Limb (tissue), 2 donors: ENCODE results near the gene MTHFS.

Experiments used
- DNase-seq, 2 donors: peaks; one replicate each; pipeline ENCODE4 v3.0.0-alpha.2; 2016; ENCODE audit errors: extremely low spot score in 2 of 2

Gene MTHFS

GRCh38 chr15:79816571-79816970 lies 80.2 kb downstream of the MTHFS start:
- no peak for DNase-seq

- no peak for DNase-seq
These were observed 81.3 kb downstream of the MTHFS start for GRCh38 chr15:79815468-79815867.

GRCh38 chr15:79812541-79812940 lies 84.3 kb downstream of the MTHFS start:
- DNase-seq: no peak

GRCh38 chr15:79811406-79812405 lies 85.1 kb downstream of the MTHFS start:
- peak; percentile 62 to 64 for DNase-seq

GRCh38 chr15:79804838-79805237 lies 92.0 kb downstream of the MTHFS start:
- DNase-seq: no peak

GRCh38 chr15:79798311-79798710 lies 98.5 kb downstream of the MTHFS start:
- no peak for DNase-seq
